Keratinocyte (primary cell): Measurements from ENCODE around the gene SRD5A2. TPM values are rescaled to one million over a fixed set of nuclear protein-coding genes. Genes with fewer than 3 reads are reported as not detected.

Source experiments
- DNase-seq: peaks from one replicate; pipeline ENCODE4 v3.0.0-alpha.2; 2011; ENCODE audit warnings: low read depth, missing footprints, low spot score
- FAIRE-seq: peaks from 2 replicates; lab custom pipeline; 2011; peaks lifted over from hg19 to GRCh38; lab: Jason Lieb, UNC
- H2AFZ ChIP-seq: 2 replicates; pipeline ENCODE4 v1.6.0; 2012; ENCODE audit warnings: low read length, control low read depth, inconsistent platforms; ENCODE audit not compliant: control insufficient read depth
- H3K27ac ChIP-seq: 2 replicates; pipeline ENCODE4 v1.5.1; 2011; ENCODE audit warnings: low read length; ENCODE audit not compliant: control insufficient read depth, insufficient read depth
- H3K27me3 ChIP-seq: 3 replicates; pipeline ENCODE4 v1.6.0; 2011; ENCODE audit warnings: low read length; ENCODE audit not compliant: control insufficient read depth, insufficient read depth; ENCODE audit errors: extremely low read depth
- H3K36me3 ChIP-seq, 2 experiments: 2 replicates in 1 of 2; 3 replicates in 1 of 2; pipeline ENCODE4 v1.5.1; 2011; ENCODE audit warnings: low read length in 2 of 2, mild to moderate bottlenecking in 1 of 2; ENCODE audit not compliant: control insufficient read depth in 2 of 2, insufficient read depth in 2 of 2; ENCODE audit errors: extremely low read depth in 1 of 2
- H3K4me1 ChIP-seq: 3 replicates; pipeline ENCODE4 v1.5.1; 2011; ENCODE audit warnings: low read length; ENCODE audit not compliant: control insufficient read depth, insufficient read depth; ENCODE audit errors: extremely low read depth
- H3K4me2 ChIP-seq: 3 replicates; pipeline ENCODE4 v1.6.0; 2011; ENCODE audit warnings: low read depth, low read length; ENCODE audit not compliant: control insufficient read depth, insufficient read depth; ENCODE audit errors: extremely low read depth
- H3K4me3 ChIP-seq, 3 experiments: fragments of 200-600 bp in 1 of 3; sonication (generic) in 1 of 3; 2 replicates in 2 of 3; 3 replicates in 1 of 3; pipeline ENCODE4 v1.5.1; 2011 to 2016; ENCODE audit warnings: low read length in 3 of 3, mild to moderate bottlenecking in 3 of 3, control low read depth in 2 of 3, inconsistent platforms in 1 of 3, low read depth in 1 of 3, mixed read lengths in 1 of 3, mixed run types in 1 of 3, moderate library complexity in 1 of 3; ENCODE audit not compliant: control insufficient read depth in 2 of 3, insufficient read depth in 2 of 3; ENCODE audit errors: extremely low read depth in 1 of 3
- H3K79me2 ChIP-seq: 2 replicates; pipeline ENCODE4 v1.6.0; 2012; ENCODE audit warnings: low read length; ENCODE audit not compliant: control insufficient read depth, insufficient read depth
- H3K9ac ChIP-seq: 3 replicates; pipeline ENCODE4 v1.6.0; 2011; ENCODE audit warnings: low read length; ENCODE audit not compliant: control insufficient read depth, insufficient read depth; ENCODE audit errors: extremely low read depth
- H3K9me1 ChIP-seq: 3 replicates; pipeline ENCODE4 v1.6.0; 2011; ENCODE audit warnings: low read length; ENCODE audit not compliant: control insufficient read depth, insufficient read depth; ENCODE audit errors: extremely low read depth
- H3K9me3 ChIP-seq: 2 replicates; pipeline ENCODE4 v1.5.1; 2012; ENCODE audit warnings: low read depth, low read length; ENCODE audit not compliant: control insufficient read depth
- H4K20me1 ChIP-seq: 3 replicates; pipeline ENCODE4 v1.6.0; 2011; ENCODE audit warnings: low read length; ENCODE audit not compliant: control insufficient read depth, insufficient read depth; ENCODE audit errors: extremely low read depth
- EZH2 ChIP-seq: IDR thresholded peaks from one replicate; pipeline ENCODE4 v1.6.1; 2012; ENCODE audit warnings: inconsistent platforms, mild to moderate bottlenecking, low read length, moderate library complexity
- dilution Hi-C: fragments of 300-500 bp; cut with MboI; formaldehyde crosslinking; loops from one replicate; pipeline ENCODE4 v1.7.0; 2020; ENCODE audit warnings: low sequenced_read_pairs; ENCODE audit not compliant: extremely low pct_ligation_motif_present
- polyA plus RNA-seq, 5 experiments: library from polyadenylated mRNA; depleted of rRNA in 3 of 5; stranded (reverse) in 3 of 5; stranded (forward) in 1 of 5; unstranded in 1 of 5; fragments of >200 nt; gene quantifications; 1 replicate in 1 of 5; 2 replicates in 3 of 5; 3 replicates in 1 of 5; pipeline versions ENCODE4 v1.2.1 to v1.2.3, GENCODE V29; 2011 to 2012; ENCODE audit warnings: missing spikeins in 2 of 5, low read depth in 1 of 5, low replicate concordance in 1 of 5
- TF ChIP-seq, protein P1 (sequence below), 3 experiments: IDR thresholded peaks in 1 of 3; conservative IDR thresholded peaks in 1 of 3; optimal IDR thresholded peaks in 1 of 3; 2 replicates in 2 of 3; 3 replicates in 1 of 3; pipeline versions ENCODE3 to v1.5.1; 2011; ENCODE audit warnings: low read length in 3 of 3, mild to moderate bottlenecking in 3 of 3, moderate library complexity in 2 of 3, control low read depth in 1 of 3, inconsistent platforms in 1 of 3; ENCODE audit not compliant: insufficient read depth in 2 of 3; ENCODE audit errors: extremely low read depth in 1 of 3

The SRD5A2 gene
- polyA plus RNA-seq, 1 donor (not counting 4 experiments of a cell fraction or from before 2014, with no cell fraction given) = 0.04 TPM

DNA sequence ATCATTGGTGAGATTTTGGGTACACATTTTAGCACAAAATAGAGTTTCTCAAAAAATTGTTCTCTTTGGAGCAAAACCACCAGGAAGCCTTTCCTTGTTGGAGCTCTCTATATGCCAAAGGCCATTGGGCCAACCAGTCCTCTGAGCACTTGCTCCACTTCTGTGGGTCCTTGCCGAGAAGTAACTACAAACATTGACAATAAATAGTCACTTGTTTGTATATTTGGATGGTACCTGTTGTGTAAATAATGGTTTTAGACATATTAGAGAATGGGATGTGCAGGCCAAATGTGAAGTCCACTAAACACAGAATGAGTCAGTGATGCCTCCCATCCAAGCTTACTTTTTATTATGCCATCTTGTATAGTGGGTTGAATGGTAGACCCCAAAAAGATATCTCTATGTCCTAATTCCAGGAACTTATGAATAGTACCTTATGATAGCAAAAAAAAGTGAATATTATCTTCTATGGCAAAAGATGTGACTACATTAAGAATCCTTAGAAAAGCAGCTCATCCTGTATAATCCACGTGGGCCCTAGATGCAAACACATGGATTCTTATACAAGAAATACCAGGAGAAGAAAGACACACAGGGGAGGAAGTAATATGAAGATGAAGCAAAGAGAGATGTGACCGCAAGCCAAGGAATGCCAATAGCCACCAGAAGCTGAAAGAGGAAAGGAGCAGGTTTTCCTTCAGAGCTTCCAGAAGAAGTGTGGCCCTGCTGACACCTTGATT lies 24.6 kb downstream of the SRD5A2 start:
- Histone ChIP-seq H3K36me3 (no peaks in the 10 kb centered on the region), H3K4me3 (no peak overlapping the region), H3K27ac (no peak overlapping the region), H4K20me1 (no peaks in the 10 kb centered on the region), H3K79me2 (no peaks in the 10 kb centered on the region), H3K9me3 (no peaks in the 10 kb centered on the region), H3K9ac (no peak overlapping the region), H3K27me3 (peaks cover 3% of the 10 kb centered on the region), H3K9me1 (no peaks in the 10 kb centered on the region), H3K4me1 (no peaks in the 10 kb centered on the region), H3K4me2 (no peak overlapping the region), H2AFZ (no peak overlapping the region)
- no peak for FAIRE-seq
- dilution Hi-C loops = no loop called here
- TF ChIP-seq, protein P1, sequence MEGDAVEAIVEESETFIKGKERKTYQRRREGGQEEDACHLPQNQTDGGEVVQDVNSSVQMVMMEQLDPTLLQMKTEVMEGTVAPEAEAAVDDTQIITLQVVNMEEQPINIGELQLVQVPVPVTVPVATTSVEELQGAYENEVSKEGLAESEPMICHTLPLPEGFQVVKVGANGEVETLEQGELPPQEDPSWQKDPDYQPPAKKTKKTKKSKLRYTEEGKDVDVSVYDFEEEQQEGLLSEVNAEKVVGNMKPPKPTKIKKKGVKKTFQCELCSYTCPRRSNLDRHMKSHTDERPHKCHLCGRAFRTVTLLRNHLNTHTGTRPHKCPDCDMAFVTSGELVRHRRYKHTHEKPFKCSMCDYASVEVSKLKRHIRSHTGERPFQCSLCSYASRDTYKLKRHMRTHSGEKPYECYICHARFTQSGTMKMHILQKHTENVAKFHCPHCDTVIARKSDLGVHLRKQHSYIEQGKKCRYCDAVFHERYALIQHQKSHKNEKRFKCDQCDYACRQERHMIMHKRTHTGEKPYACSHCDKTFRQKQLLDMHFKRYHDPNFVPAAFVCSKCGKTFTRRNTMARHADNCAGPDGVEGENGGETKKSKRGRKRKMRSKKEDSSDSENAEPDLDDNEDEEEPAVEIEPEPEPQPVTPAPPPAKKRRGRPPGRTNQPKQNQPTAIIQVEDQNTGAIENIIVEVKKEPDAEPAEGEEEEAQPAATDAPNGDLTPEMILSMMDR (optimal IDR thresholded peaks at IDR 0.05 in 1 of 3, IDR thresholded peaks at IDR 0.05 in 1 of 3, conservative IDR thresholded peaks at IDR 0.05 in 1 of 3; ENCODE audit: extremely low read depth in 1 of 3, insufficient read depth in 2 of 3, low read length in 3 of 3) = no peak
- no peak for TF ChIP-seq EZH2
- no peak for DNase-seq

DNA sequence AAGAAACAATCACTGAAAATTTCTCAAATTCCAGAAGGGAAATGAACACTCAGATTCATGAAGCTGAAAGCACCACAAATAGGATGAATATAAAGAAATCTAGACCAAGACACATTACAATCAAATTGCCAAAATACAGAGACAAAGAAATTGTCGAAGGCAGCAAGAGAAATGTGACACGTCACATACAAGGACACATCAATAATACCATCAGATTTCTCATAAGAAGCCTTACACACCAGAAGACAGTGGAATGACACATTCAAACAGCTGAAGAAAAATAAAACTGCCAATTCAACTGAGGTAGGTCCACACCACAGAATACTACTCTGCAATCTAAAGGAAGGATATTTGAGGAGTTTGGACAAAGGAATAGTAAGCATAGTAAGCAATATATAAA lies 27.4 kb downstream of the SRD5A2 start:
- Histone ChIP-seq H3K79me2 (no peaks in the 10 kb centered on the region), H3K36me3 (no peaks in the 10 kb centered on the region), H3K27ac (no peak overlapping the region), H3K27me3 (peaks cover 3% of the 10 kb centered on the region), H3K9me1 (no peaks in the 10 kb centered on the region), H3K4me1 (no peaks in the 10 kb centered on the region), H3K9ac (no peak overlapping the region), H4K20me1 (no peaks in the 10 kb centered on the region), H3K9me3 (no peaks in the 10 kb centered on the region), H3K4me3 (no peak overlapping the region), H2AFZ (no peak overlapping the region), H3K4me2 (no peak overlapping the region)
- DNase-seq (no peak), FAIRE-seq (no peak)
- dilution Hi-C loops = no loop called here
- no peak for TF ChIP-seq EZH2
- TF ChIP-seq, protein P1 (optimal IDR thresholded peaks at IDR 0.05 in 1 of 3, IDR thresholded peaks at IDR 0.05 in 1 of 3, conservative IDR thresholded peaks at IDR 0.05 in 1 of 3; ENCODE audit: extremely low read depth in 1 of 3, insufficient read depth in 2 of 3, low read length in 3 of 3) = no peak
